Thoracic aorta (tissue), 2 donors: ENCODE data around the gene ACAN. TPM values are rescaled to one million over a fixed set of nuclear protein-coding genes. Genes with fewer than 3 reads are reported as not detected.
A peak's percentile ranks its signal among the peaks of the same experiment; 100 is the strongest.

ENCODE experiments used
- ATAC-seq: fragments of 150-250 bp; one replicate; pipeline ENCODE4 v1.8.0; 2017; ENCODE audit warnings: low read depth; ENCODE audit not compliant: insufficient number of reproducible peaks, low FRiP score
- DNase-seq: peaks from one replicate; pipeline ENCODE4 v3.0.0-alpha.2; 2020; ENCODE audit warnings: low spot score
- H3K27ac ChIP-seq, 2 donors: fragments of 200-600 bp; sonication (generic); 1 replicate in 1 of 2; 2 replicates in 1 of 2; pipeline ENCODE4 v1.5.1; 2016; ENCODE audit warnings: mild to moderate bottlenecking in 2 of 2, moderate library complexity in 2 of 2
- H3K27me3 ChIP-seq: fragments of 200-600 bp; sonication (generic); replicated peaks from 2 replicates; pipeline ENCODE4 v1.6.0; 2016; ENCODE audit warnings: mild to moderate bottlenecking; ENCODE audit not compliant: insufficient read depth
- H3K36me3 ChIP-seq: fragments of 200-600 bp; sonication (generic); one replicate; pipeline ENCODE4 v1.5.1; 2016
- H3K4me1 ChIP-seq, 2 donors: fragments of 200-600 bp; sonication (generic); 1 replicate in 1 of 2; 2 replicates in 1 of 2; pipeline versions ENCODE4 v1.5.1 to v1.6.0; 2016; ENCODE audit warnings: low read depth in 2 of 2, mild to moderate bottlenecking in 1 of 2; ENCODE audit not compliant: control insufficient read depth in 1 of 2
- H3K4me3 ChIP-seq: fragments of 200-600 bp; sonication (generic); 2 replicates; pipeline ENCODE4 v1.5.1; 2016; ENCODE audit warnings: mild to moderate bottlenecking
- H3K9me3 ChIP-seq: fragments of 200-600 bp; sonication (generic); 2 replicates; pipeline ENCODE4 v1.5.1; 2016
- total RNA-seq, 2 donors: library from RNA; depleted of rRNA; stranded (reverse); fragments of >200 nt; gene quantifications; one replicate each; pipeline versions ENCODE4 v1.1.0 to v1.2.3, GENCODE V29; 2016
- TF ChIP-seq, protein P1 (sequence below): fragments of 200-600 bp; sonication (generic); IDR thresholded peaks from one replicate; pipeline ENCODE4 v1.5.1; 2019; ENCODE audit warnings: antibody characterized with exemption

Gene ACAN
- total RNA-seq, 2 donors from 2014 or later = 23.2 to 147 TPM

DNA sequence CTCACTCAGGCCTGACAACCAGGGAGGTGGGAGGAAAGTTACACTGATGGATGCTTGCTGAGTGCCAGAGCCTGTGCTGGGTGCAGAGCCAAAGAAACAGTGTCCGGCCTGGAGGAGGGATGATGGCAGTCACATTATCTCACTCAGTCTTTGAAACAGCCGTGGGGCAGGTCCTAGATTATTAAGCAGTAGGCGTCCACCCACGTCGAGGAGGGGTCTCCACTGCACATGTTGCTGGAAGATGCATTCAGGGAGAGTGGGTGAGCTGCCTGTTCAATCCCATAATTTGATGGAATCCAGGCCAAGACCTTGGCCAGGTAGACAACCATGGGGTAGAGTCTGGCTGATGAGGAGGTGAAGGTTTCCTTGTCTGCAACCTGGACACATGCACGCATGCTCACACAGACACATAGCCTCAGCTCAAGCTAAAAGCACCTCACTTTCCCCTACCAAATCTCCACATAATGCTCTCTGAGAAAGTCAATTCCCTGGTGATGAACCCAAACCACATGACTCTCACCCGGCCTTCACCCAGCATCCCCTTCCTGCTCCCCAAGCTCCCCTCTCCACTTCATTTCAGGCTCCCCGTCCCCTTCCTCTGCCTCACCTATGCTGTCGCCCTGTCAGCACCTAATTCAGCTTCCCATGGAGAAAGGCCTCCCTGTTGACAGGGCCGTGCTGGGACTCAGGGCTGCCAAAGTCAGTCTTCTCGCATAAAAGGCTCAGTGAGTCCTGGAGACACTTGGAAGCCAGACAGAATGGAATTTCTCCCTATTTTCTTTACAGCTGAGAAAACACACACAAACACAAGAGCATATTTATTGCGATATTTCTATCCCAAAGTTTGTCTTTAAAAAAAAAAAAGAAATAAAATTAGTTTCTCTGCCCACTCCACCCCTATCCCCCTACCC, 29.8 kb downstream of the ACAN start:
- ATAC-seq = no peak
- H3K4me1 ChIP-seq = peaks cover 4 to 26% of the 10 kb centered on the region in 2 donors
- H3K27me3 ChIP-seq = no peaks in the 10 kb centered on the region
- H3K27ac ChIP-seq = peak overlapping the region; percentile 59 to 67
- TF ChIP-seq, protein P1, sequence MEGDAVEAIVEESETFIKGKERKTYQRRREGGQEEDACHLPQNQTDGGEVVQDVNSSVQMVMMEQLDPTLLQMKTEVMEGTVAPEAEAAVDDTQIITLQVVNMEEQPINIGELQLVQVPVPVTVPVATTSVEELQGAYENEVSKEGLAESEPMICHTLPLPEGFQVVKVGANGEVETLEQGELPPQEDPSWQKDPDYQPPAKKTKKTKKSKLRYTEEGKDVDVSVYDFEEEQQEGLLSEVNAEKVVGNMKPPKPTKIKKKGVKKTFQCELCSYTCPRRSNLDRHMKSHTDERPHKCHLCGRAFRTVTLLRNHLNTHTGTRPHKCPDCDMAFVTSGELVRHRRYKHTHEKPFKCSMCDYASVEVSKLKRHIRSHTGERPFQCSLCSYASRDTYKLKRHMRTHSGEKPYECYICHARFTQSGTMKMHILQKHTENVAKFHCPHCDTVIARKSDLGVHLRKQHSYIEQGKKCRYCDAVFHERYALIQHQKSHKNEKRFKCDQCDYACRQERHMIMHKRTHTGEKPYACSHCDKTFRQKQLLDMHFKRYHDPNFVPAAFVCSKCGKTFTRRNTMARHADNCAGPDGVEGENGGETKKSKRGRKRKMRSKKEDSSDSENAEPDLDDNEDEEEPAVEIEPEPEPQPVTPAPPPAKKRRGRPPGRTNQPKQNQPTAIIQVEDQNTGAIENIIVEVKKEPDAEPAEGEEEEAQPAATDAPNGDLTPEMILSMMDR = no peak
- H3K36me3 ChIP-seq = no peaks in the 10 kb centered on the region
- H3K4me3 ChIP-seq = no peak overlapping the region
- DNase-seq = no peak
- H3K9me3 ChIP-seq = no peaks in the 10 kb centered on the region

DNA sequence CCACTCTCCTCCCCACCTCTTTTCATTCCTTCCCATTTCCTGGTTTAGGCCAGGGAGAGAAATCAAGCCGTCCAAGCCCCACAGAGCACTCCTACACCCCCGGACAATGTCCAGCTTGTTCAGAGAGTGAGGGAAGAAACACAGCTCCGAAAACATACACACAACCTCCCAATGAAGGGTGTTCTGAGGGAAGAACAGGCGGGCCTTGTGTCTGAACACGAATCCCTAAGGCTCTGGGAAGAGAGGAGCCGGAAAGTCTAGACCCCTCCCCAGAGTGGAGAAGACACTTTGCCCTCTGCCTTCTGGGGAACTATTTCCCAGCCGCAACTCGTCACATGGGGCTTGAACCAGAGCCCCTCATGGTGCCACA, 30.5 kb downstream of the ACAN start:
- H3K4me3 ChIP-seq = no peak overlapping the region
- ATAC-seq = no peak
- no peak for DNase-seq
- no peaks in the 10 kb centered on the region for H3K36me3 ChIP-seq
- peak overlapping the region; percentile 59 to 67 for H3K27ac ChIP-seq
- H3K27me3 ChIP-seq = no peaks in the 10 kb centered on the region
- H3K9me3 ChIP-seq = no peaks in the 10 kb centered on the region
- peaks cover 4 to 26% of the 10 kb centered on the region in 2 donors for H3K4me1 ChIP-seq
- TF ChIP-seq, protein P1 = no peak

DNA sequence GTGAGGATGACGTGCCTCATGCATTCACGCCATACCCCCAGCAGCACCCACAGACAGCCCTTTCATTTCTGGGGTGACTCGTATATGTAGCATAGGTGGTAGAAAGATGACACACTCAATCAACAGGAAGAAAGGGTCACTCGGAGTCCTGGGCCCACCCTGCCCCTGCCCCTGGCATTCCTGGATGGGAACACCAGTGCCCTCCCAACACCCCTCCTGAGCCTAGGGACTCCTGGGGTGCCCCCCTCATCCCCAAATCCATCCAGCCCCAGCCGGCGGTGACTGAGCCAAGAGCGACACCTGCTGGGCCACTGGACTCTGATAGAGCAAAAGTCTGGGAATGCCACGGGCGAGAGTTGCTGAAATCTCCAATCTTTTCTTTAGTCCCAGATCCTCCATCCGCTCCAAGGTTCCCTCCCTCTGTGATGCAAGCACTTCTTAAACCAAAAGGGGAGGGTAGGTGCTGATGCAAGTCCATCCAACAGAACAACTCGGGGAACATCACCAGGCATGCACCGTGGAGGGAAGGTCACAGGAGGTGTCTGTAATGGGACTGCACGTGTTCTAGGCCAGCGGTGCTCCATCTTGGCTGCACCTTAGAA, 31.1 kb downstream of the ACAN start:
- DNase-seq = peak; percentile 20
- TF ChIP-seq, protein P1 = peak; percentile 74
- no peaks in the 10 kb centered on the region for H3K9me3 ChIP-seq
- no peaks in the 10 kb centered on the region for H3K27me3 ChIP-seq
- H3K36me3 ChIP-seq = no peaks in the 10 kb centered on the region
- peak; percentile 14 for ATAC-seq
- no peak overlapping the region for H3K4me3 ChIP-seq
- peak overlapping the region; percentile 59 to 67 for H3K27ac ChIP-seq
- H3K4me1 ChIP-seq = peaks cover 4 to 26% of the 10 kb centered on the region in 2 donors

DNA sequence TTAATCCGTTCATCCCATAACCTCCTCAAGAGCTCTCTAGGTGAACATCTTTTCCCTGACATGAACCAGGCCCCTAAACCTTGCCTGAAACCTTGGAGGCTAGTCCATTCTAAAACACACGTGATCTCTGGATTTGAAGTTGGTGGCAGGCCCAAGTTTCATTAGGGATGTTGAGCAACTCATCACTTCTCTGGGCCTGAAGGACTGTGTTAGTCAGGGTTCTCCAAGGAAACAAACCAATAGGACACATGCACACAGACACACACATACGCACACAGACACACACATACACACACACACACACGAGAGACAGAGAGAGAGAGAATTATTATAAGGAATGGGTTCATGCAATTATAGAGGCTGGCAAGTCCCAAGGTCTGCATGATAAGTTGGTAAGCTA, 31.9 kb downstream of the ACAN start:
- no peaks in the 10 kb centered on the region for H3K36me3 ChIP-seq
- DNase-seq (no peak), ATAC-seq (no peak)
- H3K27me3 ChIP-seq = no peaks in the 10 kb centered on the region
- H3K27ac ChIP-seq = no peak overlapping the region
- peaks cover 4 to 26% of the 10 kb centered on the region in 2 donors for H3K4me1 ChIP-seq
- no peaks in the 10 kb centered on the region for H3K9me3 ChIP-seq
- TF ChIP-seq, protein P1 = no peak
- no peak overlapping the region for H3K4me3 ChIP-seq

DNA sequence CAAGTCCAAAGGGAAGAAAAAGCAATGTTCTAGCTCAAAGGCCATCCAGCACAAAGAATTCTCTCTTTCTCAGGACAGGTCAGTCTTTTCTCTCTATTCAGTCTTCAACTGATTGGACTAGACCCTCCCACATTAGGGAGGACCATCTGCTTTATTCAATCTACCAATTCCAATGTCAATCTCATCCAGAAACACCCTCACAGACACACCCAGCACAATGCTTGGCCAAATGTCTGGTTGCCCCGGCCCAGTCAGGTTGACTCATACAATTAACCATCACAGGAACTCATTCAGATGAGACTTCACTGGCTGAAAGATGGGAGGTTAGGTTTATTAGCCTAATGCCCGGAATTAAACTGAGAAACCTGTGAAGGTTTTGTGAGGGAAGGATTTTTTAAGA, 32.4 kb downstream of the ACAN start:
- ATAC-seq = no peak
- H3K4me1 ChIP-seq = peaks cover 4 to 26% of the 10 kb centered on the region in 2 donors
- no peaks in the 10 kb centered on the region for H3K9me3 ChIP-seq
- TF ChIP-seq, protein P1 = no peak
- H3K36me3 ChIP-seq = no peaks in the 10 kb centered on the region
- no peak for DNase-seq
- no peak overlapping the region for H3K27ac ChIP-seq
- no peaks in the 10 kb centered on the region for H3K27me3 ChIP-seq
- H3K4me3 ChIP-seq = no peak overlapping the region
